K562 (cell line): ENCODE results near the gene MINDY3. TPM values are rescaled to one million over a fixed set of nuclear protein-coding genes. Genes with fewer than 3 reads are reported as not detected.

ENCODE experiments used
- ATAC-seq: fragments of 200-7000 bp; cut with Tn5 transposase; 3 replicates; pipeline ENCODE4 v1.9.1; 2020; ENCODE audit warnings: moderate library complexity
- BruUV-seq: library from RNA; stranded (reverse); fragments of 400-500 nt; replicated peaks from 2 replicates; lab custom pipeline; 2021; lab: Mats Ljungman, UMichigan
- CTCF ChIA-PET: fragments of 300-600 bp; formaldehyde crosslinking; extraction: SDS; loops from one replicate; lab custom pipeline; 2021; ENCODE audit warnings: low intra/inter-chr PET ratio; lab: Yijun Ruan, JAX
- POLR2A ChIA-PET: fragments of 300-600, 350-650 bp; sonication (Branson Sonifier 250); formaldehyde crosslinking; extraction: SDS; loops from one replicate; lab custom pipeline; 2021; ENCODE audit warnings: antibody characterized with exemption, inconsistent platforms; lab: Yijun Ruan, JAX
- DNase-seq, 4 experiments: peaks; one replicate each; pipeline versions ENCODE4 v3.0.0 to v3.0.0-alpha.2; 2011 to 2018; ENCODE audit warnings: low spot score in 3 of 4, mixed read lengths in 3 of 4; ENCODE audit errors: extremely low read depth in 1 of 4
- FAIRE-seq: peaks from 2 replicates; lab custom pipeline; 2011; peaks lifted over from hg19 to GRCh38; lab: Jason Lieb, UNC
- H2AFZ ChIP-seq: 2 replicates; pipeline ENCODE4 v1.6.0; 2011; ENCODE audit warnings: low read depth, low read length, control low read depth, inconsistent platforms
- H3K27ac ChIP-seq: fragments of 200-600 bp; 3 replicates; pipeline ENCODE4 v1.8.0; 2011; ENCODE audit warnings: low read depth, mild to moderate bottlenecking, control low read depth, inconsistent platforms, low read length, moderate library complexity, mixed read lengths; ENCODE audit errors: extremely low read depth
- H3K27me3 ChIP-seq, 2 experiments: fragments of 300-600 bp in 1 of 2; 2 replicates in 1 of 2; 3 replicates in 1 of 2; pipeline versions ENCODE4 v1.6.0 to v1.8.0; 2011; ENCODE audit warnings: inconsistent platforms in 2 of 2, low read length in 2 of 2, mild to moderate bottlenecking in 1 of 2, mixed read lengths in 1 of 2, moderate library complexity in 1 of 2; ENCODE audit not compliant: control insufficient read depth in 2 of 2, insufficient read depth in 2 of 2
- H3K36me3 ChIP-seq: fragments of 300-600 bp; 3 replicates; pipeline ENCODE4 v1.8.0; 2011; ENCODE audit warnings: mild to moderate bottlenecking, low read length, inconsistent platforms; ENCODE audit not compliant: control insufficient read depth, insufficient read depth
- H3K4me1 ChIP-seq, 2 experiments: fragments of 200-600 bp in 1 of 2; replicated peaks in 1 of 2; 2 replicates in 1 of 2; 3 replicates in 1 of 2; pipeline versions ENCODE4 v1.5.1 to v1.8.0; 2011; ENCODE audit warnings: inconsistent platforms in 2 of 2, low read length in 2 of 2, mild to moderate bottlenecking in 1 of 2, mixed read lengths in 1 of 2, moderate library complexity in 1 of 2; ENCODE audit not compliant: control insufficient read depth in 2 of 2, insufficient read depth in 2 of 2
- H3K4me2 ChIP-seq: 2 replicates; pipeline ENCODE4 v1.6.1; 2011; ENCODE audit warnings: low read length, control low read depth, inconsistent platforms, mixed read lengths; ENCODE audit not compliant: insufficient read depth
- H3K4me3 ChIP-seq: fragments of 200-600 bp; sonication (generic), shearing (Covaris generic); 2 replicates; pipeline ENCODE4 v1.5.1; 2016; ENCODE audit warnings: control low read depth, inconsistent platforms
- H3K79me2 ChIP-seq: fragments of 200-600 bp; 3 replicates; pipeline ENCODE4 v1.8.0; 2011; ENCODE audit warnings: low read length, inconsistent platforms; ENCODE audit not compliant: control insufficient read depth, insufficient read depth
- H3K9ac ChIP-seq, 2 experiments: 2 replicates each; pipeline versions ENCODE4 v1.6.0 to v1.6.1; 2011; ENCODE audit warnings: low read depth in 2 of 2, low read length in 2 of 2, control low read depth in 1 of 2, inconsistent platforms in 1 of 2, mild to moderate bottlenecking in 1 of 2, mixed read lengths in 1 of 2; ENCODE audit not compliant: insufficient read depth in 1 of 2
- H3K9me1 ChIP-seq: one replicate; pipeline ENCODE4 v1.6.0; 2011; ENCODE audit warnings: inconsistent platforms, mild to moderate bottlenecking, low read length, moderate library complexity; ENCODE audit not compliant: control insufficient read depth, insufficient read depth
- H3K9me3 ChIP-seq: replicated peaks from 2 replicates; pipeline ENCODE4 v1.5.1; 2011; ENCODE audit warnings: low read depth, low read length, inconsistent platforms; ENCODE audit not compliant: control insufficient read depth, insufficient read depth
- H4K20me1 ChIP-seq: replicated peaks from 2 replicates; pipeline ENCODE4 v1.6.1; 2011; ENCODE audit warnings: low read length, inconsistent platforms, mixed read lengths; ENCODE audit not compliant: control insufficient read depth, insufficient read depth
- ATF1 ChIP-seq, 2 experiments: fragments of 450-650 bp in 1 of 2; IDR thresholded peaks; 2 replicates each; pipeline ENCODE4 v1.6.1; 2016; ENCODE audit warnings: missing compliant biosample characterization in 1 of 2, missing genetic modification characterization in 1 of 2
- ATF7 ChIP-seq: fragments of 450-650 bp; IDR thresholded peaks from 2 replicates; pipeline ENCODE4 v1.7.1; 2014; ENCODE audit warnings: mild to moderate bottlenecking, moderate library complexity
- BHLHE40 ChIP-seq: IDR thresholded peaks from 2 replicates; pipeline ENCODE4 v1.6.1; 2011; ENCODE audit warnings: low read length, improper control_type of control experiment
- CBX2 ChIP-seq: fragments of 200-600 bp; sonication (generic); IDR thresholded peaks from one replicate; pipeline ENCODE4 v1.6.1; 2012; ENCODE audit warnings: mild to moderate bottlenecking, low read length, inconsistent platforms; ENCODE audit not compliant: insufficient read depth, poor library complexity, severe bottlenecking
- CREM ChIP-seq: IDR thresholded peaks from 2 replicates; pipeline ENCODE4 v1.6.1; 2014; ENCODE audit warnings: antibody characterized with exemption, low read depth
- FOS ChIP-seq: IDR thresholded peaks from 3 replicates; pipeline ENCODE4 v1.6.1; 2011; ENCODE audit not compliant: insufficient read length; ENCODE audit errors: extremely low read depth
- GTF2B ChIP-seq: IDR thresholded peaks from 2 replicates; pipeline ENCODE4 v1.6.1; 2011; ENCODE audit not compliant: insufficient read length; ENCODE audit errors: extremely low read depth
- HDGF ChIP-seq: fragments of 450-650 bp; IDR thresholded peaks from 2 replicates; pipeline ENCODE4 v1.6.1; 2016
- JUND ChIP-seq, 2 experiments: IDR thresholded peaks; 2 replicates in 1 of 2; 3 replicates in 1 of 2; pipeline ENCODE4 v1.6.1; 2011; ENCODE audit warnings: borderline replicate concordance in 2 of 2, low read depth in 2 of 2, low read length in 2 of 2, improper control_type of control experiment in 1 of 2, missing biosample characterization in 1 of 2, missing genetic modification characterization in 1 of 2, missing genetic modification reagents in 1 of 2
- LCOR ChIP-seq: sonication (generic); formaldehyde crosslinking; IDR thresholded peaks from 2 replicates; pipeline ENCODE4 v1.8.0; 2022; ENCODE audit warnings: mild to moderate bottlenecking, missing genetic modification reagents
- MECOM ChIP-seq: fragments of 250-450 bp; sonication (Bioruptor Pico); IDR thresholded peaks from 2 replicates; pipeline ENCODE4 v1.8.0; 2022; ENCODE audit warnings: inconsistent platforms
- NFYB ChIP-seq: IDR thresholded peaks from 2 replicates; pipeline ENCODE4 v1.6.1; 2011; ENCODE audit warnings: mild to moderate bottlenecking, moderate library complexity; ENCODE audit not compliant: insufficient read length; ENCODE audit errors: extremely low read depth
- PKNOX1 ChIP-seq: fragments of 450-650 bp; IDR thresholded peaks from 2 replicates; pipeline ENCODE4 v1.6.1; 2016
- SMARCE1 ChIP-seq: fragments of 450-650 bp; IDR thresholded peaks from 2 replicates; pipeline ENCODE4 v1.7.1; 2016; ENCODE audit warnings: mild to moderate bottlenecking
- SNRNP70 ChIP-seq: fragments of 200-400 bp; formaldehyde crosslinking; optimal IDR thresholded peaks from 2 replicates; pipeline ENCODE3; 2017; ENCODE audit warnings: low read depth, low read length
- TCF7L2 ChIP-seq: fragments of 150-350 bp; IDR thresholded peaks from 2 replicates; pipeline ENCODE4 v1.6.1; 2016; ENCODE audit warnings: low read depth, mild to moderate bottlenecking, low read length, moderate library complexity
- VEZF1 ChIP-seq: fragments of 200-800 bp; sonication (Bioruptor generic); IDR thresholded peaks from 2 replicates; pipeline ENCODE4 v1.6.1; 2017; ENCODE audit warnings: missing genetic modification characterization, missing compliant biosample characterization
- ZNF589 ChIP-seq: fragments of 200-800 bp; sonication (Bioruptor generic); IDR thresholded peaks from 2 replicates; pipeline ENCODE4 v1.6.1; 2016; ENCODE audit warnings: low read depth, missing genetic modification characterization, missing compliant biosample characterization
- WGBS: fragments of 100-300 bp; shearing (Covaris generic); methylation state at CpG from one replicate; pipeline ENCODE4 v1.1.6; 2016; ENCODE audit warnings: low coverage, mixed read lengths; ENCODE audit not compliant: insufficient coverage; ENCODE audit errors: missing lambda C conversion rate; 5-methylcytosine and 5-hydroxymethylcytosine counted together
- in situ Hi-C: fragments of 300-500 bp; cut with MboI; formaldehyde crosslinking; loops from 4 replicates; pipeline ENCODE4 v1.15.0; 2018; ENCODE audit warnings: inconsistent platforms, mixed read lengths
- intact Hi-C: fragments of 100-400 bp; cut with micrococcal nuclease; formaldehyde crosslinking; loops from 2 replicates; pipeline ENCODE4 v1.14.2; 2022
- polyA plus RNA-seq, 8 experiments: library from polyadenylated mRNA; depleted of rRNA in 4 of 8; stranded (reverse) in 5 of 8; unstranded in 3 of 8; fragments of >200 nt; fragmentation: Nextera tagmentation in 2 of 8; fragmentation: Illumina TruSeq in 1 of 8; extraction: Ambion mirVana in 2 of 8; extraction: Trizol in 1 of 8; gene quantifications; 2 replicates each; pipeline versions ENCODE4 v1.2.1 to v1.2.3, GENCODE V29; 2011 to 2014; ENCODE audit warnings: inconsistent platforms in 1 of 8, missing spikeins in 1 of 8
- total RNA-seq, 7 experiments: library from RNA; depleted of rRNA in 6 of 7; stranded (reverse); fragments of >200 nt in 6 of 7; fragmentation: Illumina TruSeq in 2 of 7; extraction: Trizol in 2 of 7; gene quantifications; 2 replicates each; pipeline versions ENCODE4 v1.2.1 to v1.2.3, GENCODE V29; 2011 to 2021; ENCODE audit warnings: low replicate concordance in 1 of 7

Gene MINDY3
- total and polyA plus RNA-seq, 9 of the 15 experiments (the other 6 are each of a cell fraction or from before 2014, with no cell fraction given), result 14.0 to 35.9 (median 23.6) TPM

GRCh38 chr10:15853800-15854199, 6.5 kb downstream of the MINDY3 start:
- WGBS, result 57% methylated on average over 4 of the region's 4 CpGs
- CTCF ChIA-PET, result no interaction called here
- H3K4me2 ChIP-seq, result peak overlapping the region; percentile 10; the same call in 1 of the 2 replicates
- POLR2A ChIA-PET, result interaction anchor here (0.7 to 1.0 kb wide), 4 partner anchors 8 to 1806 kb away, joined by 3 to 5 read pairs (median 4); no protein-coding TSS in a partner anchor
- H3K4me1 ChIP-seq, result peaks cover 3 to 22% of the 10 kb centered on the region in 2 experiments; a peak in 4 of 5 replicates
- FAIRE-seq (no peak), ATAC-seq (peak; percentile 27; the same call in 1 of the 3 replicates), DNase-seq (no peak)
- in situ Hi-C loops (no loop called here), intact Hi-C loops (no loop called here)
- no peaks in the 10 kb centered on the region for H3K9me1 ChIP-seq
- H3K79me2 ChIP-seq, result peaks cover 94% of the 10 kb centered on the region
- no peak overlapping the region for H3K9ac ChIP-seq
- peaks cover 20% of the 10 kb centered on the region; the same call in 2 of the 3 replicates for H3K36me3 ChIP-seq
- no TSS peak for BruUV-seq
- peaks cover 4% of the 10 kb centered on the region; the same call in 1 of the 2 replicates for H3K9me3 ChIP-seq
- no peak overlapping the region for H3K27ac ChIP-seq
- no peaks in the 10 kb centered on the region for H3K27me3 ChIP-seq
- H3K4me3 ChIP-seq, result no peak overlapping the region
- no peak overlapping the region for H2AFZ ChIP-seq
- H4K20me1 ChIP-seq, result no peaks in the 10 kb centered on the region
- TF ChIP-seq NFYB, result no peak
- no peak for TF ChIP-seq LCOR (CRISPR knock-in tag)
- TF ChIP-seq MECOM (CRISPR knock-in tag), result no peak
- peak; percentile 62 for TF ChIP-seq BHLHE40
- no peak for TF ChIP-seq VEZF1 (CRISPR knock-in tag)
- TF ChIP-seq ATF1 (CRISPR knock-in tag; IDR thresholded peaks at IDR 0.05), result no peak
- TF ChIP-seq ATF1 (tag; IDR thresholded peaks at IDR 0.05), result 0 out of 2 replicates have a peak, but pooled peaks have one; percentile 21
- TF ChIP-seq FOS, result no peak
- no peak for TF ChIP-seq GTF2B
- no peak for TF ChIP-seq SMARCE1
- no peak for TF ChIP-seq ZNF589
- peak; percentile 66; the same call in 1 of the 2 replicates for TF ChIP-seq ATF7
- TF ChIP-seq CBX2, result no peak
- 0 out of 2 replicates have a peak, but pooled peaks have one; percentile 18 for TF ChIP-seq CREM
- no peak for TF ChIP-seq HDGF
- peak; percentile 24; the same call in 1 of the 2 replicates for TF ChIP-seq PKNOX1
- TF ChIP-seq SNRNP70, result no peak
- TF ChIP-seq JUND (IDR thresholded peaks at IDR 0.05; ENCODE audit: borderline replicate concordance, low read depth, low read length), result 0 out of 2 replicates have a peak, but pooled peaks have one; percentile 15
- TF ChIP-seq JUND (tag; IDR thresholded peaks at IDR 0.05; ENCODE audit: borderline replicate concordance, low read depth, low read length), result no peak
- no peak for TF ChIP-seq TCF7L2
